BJ (cell line): ENCODE measurements around the gene GCC2. TPM values are rescaled to one million over a fixed set of nuclear protein-coding genes. Genes with fewer than 3 reads are reported as not detected.

ENCODE experiments used
- CTCF ChIA-PET: fragments of 350-600 bp; formaldehyde crosslinking; extraction: SDS; loops from one replicate; lab custom pipeline; 2021; ENCODE audit warnings: antibody characterized with exemption, inconsistent platforms; lab: Yijun Ruan, JAX
- POLR2A ChIA-PET: fragments of 300-600 bp; sonication (Branson Sonifier 250); formaldehyde crosslinking; extraction: SDS; loops from one replicate; lab custom pipeline; 2021; ENCODE audit warnings: antibody characterized with exemption; lab: Charles Lee
- DNase-seq: peaks from one replicate; pipeline ENCODE4 v3.0.0-alpha.2; 2011; ENCODE audit warnings: low read depth
- H3K27me3 ChIP-seq: 2 replicates; pipeline ENCODE4 v1.6.0; 2011; ENCODE audit warnings: low read length; ENCODE audit not compliant: control insufficient read depth, insufficient read depth
- H3K36me3 ChIP-seq: 2 replicates; pipeline ENCODE4 v1.5.1; 2011; ENCODE audit warnings: low read length; ENCODE audit not compliant: control insufficient read depth, insufficient read depth
- H3K4me3 ChIP-seq: 2 replicates; pipeline ENCODE4 v1.5.1; 2011; ENCODE audit warnings: low read depth, mild to moderate bottlenecking, control low read depth, low read length
- polyA plus RNA-seq: library from polyadenylated mRNA; depleted of rRNA; stranded (reverse); fragments of >200 nt; gene quantifications from 2 replicates; pipeline ENCODE4 v1.2.3, GENCODE V29; 2011
- TF ChIP-seq, protein P1 (sequence below): IDR thresholded peaks from 2 replicates; pipeline ENCODE4 v1.5.1; 2011; ENCODE audit warnings: low read depth, mild to moderate bottlenecking, control low read depth, inconsistent platforms, low read length, moderate library complexity; ENCODE audit not compliant: insufficient read depth

GCC2 gene
- polyA plus RNA-seq, 1 experiment, result 4.7 TPM

- ChIA-PET CTCF (interaction anchor here (2.1 kb wide), 1 partner anchor 47 kb away, joined by 9 read pairs; no protein-coding TSS in a partner anchor), POLR2A (no interaction called here)
- no peak overlapping the region for H3K4me3 ChIP-seq
- DNase-seq, result no peak
- no peaks in the 10 kb centered on the region for H3K27me3 ChIP-seq
- TF ChIP-seq, protein P1, sequence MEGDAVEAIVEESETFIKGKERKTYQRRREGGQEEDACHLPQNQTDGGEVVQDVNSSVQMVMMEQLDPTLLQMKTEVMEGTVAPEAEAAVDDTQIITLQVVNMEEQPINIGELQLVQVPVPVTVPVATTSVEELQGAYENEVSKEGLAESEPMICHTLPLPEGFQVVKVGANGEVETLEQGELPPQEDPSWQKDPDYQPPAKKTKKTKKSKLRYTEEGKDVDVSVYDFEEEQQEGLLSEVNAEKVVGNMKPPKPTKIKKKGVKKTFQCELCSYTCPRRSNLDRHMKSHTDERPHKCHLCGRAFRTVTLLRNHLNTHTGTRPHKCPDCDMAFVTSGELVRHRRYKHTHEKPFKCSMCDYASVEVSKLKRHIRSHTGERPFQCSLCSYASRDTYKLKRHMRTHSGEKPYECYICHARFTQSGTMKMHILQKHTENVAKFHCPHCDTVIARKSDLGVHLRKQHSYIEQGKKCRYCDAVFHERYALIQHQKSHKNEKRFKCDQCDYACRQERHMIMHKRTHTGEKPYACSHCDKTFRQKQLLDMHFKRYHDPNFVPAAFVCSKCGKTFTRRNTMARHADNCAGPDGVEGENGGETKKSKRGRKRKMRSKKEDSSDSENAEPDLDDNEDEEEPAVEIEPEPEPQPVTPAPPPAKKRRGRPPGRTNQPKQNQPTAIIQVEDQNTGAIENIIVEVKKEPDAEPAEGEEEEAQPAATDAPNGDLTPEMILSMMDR, result no peak
- H3K36me3 ChIP-seq, result no peaks in the 10 kb centered on the region
Observed at GRCh38 chr2:108536133-108536780, 87.3 kb downstream of the GCC2 start.

GRCh38 chr2:108536911-108537310, 87.9 kb downstream of the GCC2 start:
- DNase-seq, result no peak
- TF ChIP-seq, protein P1, result no peak
- CTCF ChIA-PET, result no interaction called here
- POLR2A ChIA-PET, result no interaction called here
- Histone ChIP-seq H3K27me3 (no peaks in the 10 kb centered on the region), H3K36me3 (no peaks in the 10 kb centered on the region), H3K4me3 (no peak overlapping the region)

DNA sequence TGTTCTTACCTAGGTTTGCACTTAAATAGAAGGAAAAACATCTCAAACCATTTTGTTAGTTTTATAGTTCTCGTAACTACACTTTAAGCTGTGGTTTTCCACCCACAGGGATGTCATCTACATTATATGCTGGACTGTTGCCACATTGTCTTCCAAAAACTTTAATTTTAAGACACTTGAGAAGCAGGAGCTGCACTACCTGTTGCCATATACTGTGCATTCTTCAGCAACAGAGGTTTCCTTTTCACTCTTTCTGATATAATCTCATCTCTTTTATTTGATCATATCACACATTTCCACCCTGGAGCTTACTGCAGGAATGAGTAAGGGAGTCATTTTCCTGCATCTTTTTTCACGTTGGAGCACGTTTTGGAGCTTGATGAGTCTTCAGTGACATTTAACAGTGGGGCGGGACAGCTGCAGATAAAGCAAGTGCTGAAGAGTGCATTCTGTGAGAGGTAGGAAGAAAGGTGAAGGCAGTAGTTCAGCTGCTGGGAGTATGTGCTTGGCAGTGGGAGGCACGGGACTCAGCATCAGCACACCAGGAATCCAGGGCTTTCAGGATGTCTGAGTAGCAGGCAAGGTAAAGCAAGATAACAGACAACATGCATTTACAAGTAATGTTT, 89.1 kb downstream of the GCC2 start:
- no peak for DNase-seq
- POLR2A ChIA-PET, result no interaction called here
- H3K4me3 ChIP-seq, result no peak overlapping the region

GRCh38 chr2:108541451-108541850, 92.4 kb downstream of the GCC2 start:
- no peak for DNase-seq
- H3K27me3 ChIP-seq, result no peaks in the 10 kb centered on the region
- H3K36me3 ChIP-seq, result no peaks in the 10 kb centered on the region
- H3K4me3 ChIP-seq, result no peak overlapping the region
- CTCF ChIA-PET, result interaction anchor here (1.0 to 1.5 kb wide), 3 partner anchors 12 to 95 kb away, joined by 3 to 5 read pairs (median 4); no protein-coding TSS in a partner anchor
- TF ChIP-seq, protein P1, result no peak
- POLR2A ChIA-PET, result no interaction called here

More for the DNA sequence above, 89.1 kb downstream of the GCC2 start:
- H3K27me3 ChIP-seq, result no peaks in the 10 kb centered on the region
- no peaks in the 10 kb centered on the region for H3K36me3 ChIP-seq
- CTCF ChIA-PET, result interaction anchor here (0.9 kb wide), 1 partner anchor 15 kb away, joined by 4 read pairs; no protein-coding TSS in a partner anchor
- TF ChIP-seq, protein P1, result no peak

- Histone ChIP-seq H3K36me3 (no peaks in the 10 kb centered on the region), H3K27me3 (no peaks in the 10 kb centered on the region), H3K4me3 (no peak overlapping the region)
- TF ChIP-seq, protein P1, result no peak
- DNase-seq, result peak; percentile 33
- POLR2A ChIA-PET, result interaction anchor here (0.5 kb wide), 1 partner anchor 41 kb away, joined by 3 read pairs; no protein-coding TSS in a partner anchor
- CTCF ChIA-PET, result interaction anchor here (0.6 to 1.5 kb wide), 4 partner anchors 12 to 162 kb away, joined by 3 to 5 read pairs (median 3); no protein-coding TSS in a partner anchor
Observed at GRCh38 chr2:108542071-108542470, 93.1 kb downstream of the GCC2 start.
